T-helper 2 cell treated with Interferon-gamma antibody and Interleukin-4, amounts not matched to agents 5 μg/mL and 100 μg/mL, for 36 hours (primary cell): Measurements from ENCODE around the gene GMEB2.
"Not testable (repeated sequence)": the region's sequence is repeated elsewhere in the genome, so short reads cannot be mapped to it uniquely, and the experiment has no call there.

ENCODE experiments used
- DNase-seq: peaks from one replicate; pipeline ENCODE4 v3.0.0; 2021; ENCODE audit warnings: low spot score
- H3K27ac Mint-ChIP-seq: one replicate; pipeline ENCODE4 v1.8.0; 2021; ENCODE audit warnings: mild to moderate bottlenecking, mixed read lengths
- H3K27me3 Mint-ChIP-seq: one replicate; pipeline ENCODE4 v1.8.0; 2021; ENCODE audit warnings: low read depth, mixed read lengths
- H3K36me3 Mint-ChIP-seq: one replicate; pipeline ENCODE4 v1.8.0; 2021; ENCODE audit warnings: low read depth, mixed read lengths
- H3K4me1 Mint-ChIP-seq: one replicate; pipeline ENCODE4 v1.8.0; 2021; ENCODE audit warnings: low read depth, mixed read lengths
- H3K4me3 Mint-ChIP-seq: one replicate; pipeline ENCODE4 v1.8.0; 2022; ENCODE audit warnings: mild to moderate bottlenecking, moderate library complexity, mixed read lengths
- H3K9me3 Mint-ChIP-seq: one replicate; pipeline ENCODE4 v1.8.0; 2021; ENCODE audit warnings: mixed read lengths

The GMEB2 gene

DNA sequence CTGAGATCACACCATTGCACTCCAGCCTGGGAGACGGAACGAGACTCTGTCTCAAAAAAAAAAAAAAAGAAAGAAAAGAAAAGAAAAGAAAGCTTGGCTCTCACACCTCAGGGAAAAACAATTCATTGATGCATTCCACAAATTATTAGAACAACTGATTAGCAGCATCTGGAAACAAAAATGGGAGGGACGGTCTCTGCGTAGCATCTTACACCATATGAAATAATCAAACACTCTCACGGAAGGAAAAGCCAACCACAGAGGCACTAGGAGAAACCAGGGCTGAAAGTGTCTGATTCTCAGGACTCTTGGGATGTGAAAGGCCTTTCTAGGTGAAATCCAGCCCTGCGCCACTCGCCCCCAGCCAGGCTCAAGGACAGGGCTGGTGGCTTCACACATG, 50.6 kb downstream of the GMEB2 start:
- H3K36me3 Mint-ChIP-seq, result no peaks in the 10 kb centered on the region
- peaks cover 35% of the 10 kb centered on the region for H3K27me3 Mint-ChIP-seq
- no peak for DNase-seq
- H3K4me3 Mint-ChIP-seq, result no peak overlapping the region
- H3K4me1 Mint-ChIP-seq, result peaks cover 3% of the 10 kb centered on the region
- no peaks in the 10 kb centered on the region for H3K9me3 Mint-ChIP-seq
- no peak overlapping the region for H3K27ac Mint-ChIP-seq

DNA sequence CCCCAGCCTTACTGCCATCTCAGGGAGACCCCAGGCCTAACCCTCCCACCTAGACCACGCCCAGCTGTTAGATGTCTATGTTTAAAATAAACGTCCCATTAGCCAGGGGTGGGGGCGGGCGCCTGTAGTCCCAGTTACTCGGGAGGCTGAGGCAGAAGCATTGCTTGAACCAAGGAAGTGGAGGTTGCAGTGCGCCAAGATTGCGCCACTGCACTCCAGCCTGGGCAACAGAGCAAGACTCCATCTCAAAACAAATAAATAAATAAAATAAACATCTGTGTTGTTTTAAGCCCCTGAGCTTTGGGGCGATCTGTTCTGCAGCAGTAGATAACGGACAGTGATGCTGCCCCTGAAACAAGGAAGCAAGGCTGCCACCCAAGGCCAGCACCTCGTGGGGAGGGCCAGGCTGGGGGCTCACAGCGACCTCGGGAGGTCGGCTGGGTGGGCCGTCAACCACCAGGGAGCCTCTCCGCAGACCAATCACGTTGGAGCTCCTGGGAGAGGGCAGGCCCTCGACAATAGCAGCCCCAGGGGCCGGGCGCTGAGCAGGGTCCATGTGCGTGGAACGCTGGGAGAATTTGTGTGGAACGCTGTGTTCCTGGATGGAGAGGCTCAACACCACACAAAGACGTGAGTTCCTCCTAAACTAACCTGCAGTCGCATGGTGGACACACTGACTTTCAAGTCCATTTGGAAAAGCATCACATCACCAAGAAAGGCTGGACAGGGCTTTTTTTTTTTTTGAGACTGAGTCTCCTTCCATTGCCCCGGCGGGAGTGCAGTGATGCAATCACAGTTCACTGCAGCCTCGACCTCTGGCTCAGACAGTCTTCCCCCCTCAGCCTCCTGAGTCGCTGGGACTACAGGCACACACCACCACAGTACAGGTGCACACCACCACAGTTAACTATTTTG, 51.8 kb downstream of the GMEB2 start:
- Mint-ChIP-seq H3K4me1 (peaks cover 2% of the 10 kb centered on the region), H3K4me3 (peak overlapping the region; percentile 57), H3K27ac (no peak overlapping the region), H3K9me3 (no peaks in the 10 kb centered on the region), H3K36me3 (no peaks in the 10 kb centered on the region), H3K27me3 (peaks cover 30% of the 10 kb centered on the region)
- DNase-seq, result no peak

DNA sequence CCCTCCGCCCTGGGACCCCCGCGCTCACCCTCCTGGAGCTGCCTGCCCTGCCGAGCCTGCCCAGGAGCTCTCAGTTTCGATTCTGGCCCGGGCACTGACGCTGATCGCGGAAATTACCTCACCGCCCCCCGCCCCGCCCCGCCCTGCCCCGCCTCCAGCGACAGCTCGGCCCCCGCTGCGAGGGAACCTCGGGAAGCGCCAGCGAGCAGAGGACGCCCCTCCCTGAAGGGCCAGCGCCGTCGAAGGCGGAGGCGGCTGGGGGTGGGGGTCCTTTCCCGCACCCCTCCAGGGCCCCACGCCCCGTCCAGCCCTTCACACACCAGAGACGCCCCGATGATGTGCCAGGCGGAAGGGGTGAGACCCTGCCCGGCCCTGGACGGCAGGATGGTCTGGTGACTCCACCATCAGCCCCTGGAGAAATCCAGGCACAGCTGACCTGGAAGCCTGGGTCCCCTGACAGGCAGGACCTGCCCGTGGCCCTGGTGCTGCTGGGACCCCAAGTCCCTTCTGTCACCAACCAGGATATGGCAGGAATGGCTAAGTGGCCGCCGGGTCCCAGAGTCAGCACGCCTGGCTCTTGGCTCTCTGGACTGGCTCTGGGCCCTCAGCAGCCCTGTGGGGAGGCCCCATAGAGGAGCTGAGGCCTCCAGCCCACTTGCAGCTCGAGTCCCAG, 52.6 kb downstream of the GMEB2 start, which contains the start of gene HELZ2:
TSS of gene HELZ2 (minus strand) at position 84 of the 673 bp plus-strand sequence. CDS start 1,854 bp downstream, outside the sequence.
- Mint-ChIP-seq H3K4me1 (peaks cover 2% of the 10 kb centered on the region), H3K9me3 (no peaks in the 10 kb centered on the region), H3K27me3 (peaks cover 23% of the 10 kb centered on the region), H3K36me3 (no peaks in the 10 kb centered on the region), H3K4me3 (peak within 1 kb of the TSS; percentile 85), H3K27ac (peak within 1 kb of the TSS; percentile 84)
- peak; percentile 51 for DNase-seq

DNA sequence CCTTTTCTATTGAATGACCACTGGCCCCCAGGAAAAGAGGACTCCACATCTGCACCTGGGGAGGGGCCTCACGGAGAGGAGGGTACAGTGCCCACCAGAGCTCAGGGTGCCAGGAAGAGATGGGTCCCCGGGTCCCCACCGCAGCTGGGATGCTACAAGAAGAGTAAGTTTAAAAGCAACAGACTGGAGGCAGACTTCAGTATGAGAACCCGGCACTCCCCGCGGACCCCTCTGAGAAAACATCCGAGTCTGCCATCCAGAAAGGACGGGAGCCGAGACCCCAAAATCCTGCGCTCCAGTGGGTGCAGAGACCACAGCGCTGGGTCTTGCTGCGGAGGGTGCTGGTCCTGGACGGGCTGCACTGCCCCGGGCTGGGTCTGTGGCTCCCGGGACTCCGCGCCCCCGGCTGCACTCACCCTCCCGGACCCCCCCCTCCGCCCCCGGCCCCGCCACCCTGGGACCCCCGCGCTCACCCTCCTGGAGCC, 53.2 kb downstream of the GMEB2 start:
- H3K27ac Mint-ChIP-seq, result peak overlapping the region; percentile 84
- H3K4me3 Mint-ChIP-seq, result peak overlapping the region; percentile 85
- peaks cover 2% of the 10 kb centered on the region for H3K4me1 Mint-ChIP-seq
- peaks cover 24% of the 10 kb centered on the region for H3K27me3 Mint-ChIP-seq
- H3K36me3 Mint-ChIP-seq, result peaks cover 1% of the 10 kb centered on the region
- no peak for DNase-seq
- H3K9me3 Mint-ChIP-seq, result no peaks in the 10 kb centered on the region

DNA sequence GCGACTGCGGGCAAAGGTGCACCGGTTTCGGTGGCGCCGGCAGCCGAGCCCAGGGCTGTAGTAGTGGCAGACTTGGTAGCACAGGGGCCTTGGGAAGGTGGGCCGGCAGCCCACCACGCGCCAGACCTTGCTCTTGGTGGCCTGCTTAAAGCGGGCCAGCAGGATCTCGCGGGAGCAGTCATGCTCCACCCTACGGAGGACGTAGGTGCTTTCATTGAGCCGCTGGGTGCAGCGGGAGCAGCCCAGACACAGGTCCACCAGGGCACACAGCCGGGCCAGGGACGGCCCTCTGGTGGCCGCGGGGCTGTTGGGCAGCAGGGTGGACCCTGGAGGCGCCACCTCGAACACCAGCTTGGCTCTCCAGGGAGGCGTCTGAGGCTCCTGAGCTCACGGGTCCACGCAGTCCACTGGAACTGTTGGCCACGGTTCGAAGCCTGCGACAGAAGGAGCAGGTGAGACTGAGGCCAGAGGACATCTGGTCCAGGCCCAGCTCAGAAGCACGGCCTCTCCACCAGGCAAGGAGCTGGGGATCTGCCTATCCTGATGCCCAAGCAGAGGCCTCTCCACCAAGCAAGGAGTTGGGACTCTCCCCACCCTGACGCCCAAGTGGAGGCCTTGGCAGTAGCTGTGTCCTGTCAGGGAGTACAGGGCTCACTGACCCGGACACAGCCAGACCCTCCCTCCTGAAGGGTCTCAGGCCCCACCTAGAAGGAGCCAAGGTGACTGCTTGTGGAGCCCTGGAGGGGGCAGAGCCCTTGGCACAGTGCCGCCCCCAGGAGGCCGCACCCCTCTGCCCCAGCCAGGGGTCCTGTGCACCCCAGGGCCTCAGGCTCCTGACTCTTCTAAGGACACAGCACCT, 53.9 kb downstream of the GMEB2 start:
- peaks cover 1% of the 10 kb centered on the region for H3K36me3 Mint-ChIP-seq
- DNase-seq, result no peak
- H3K4me1 Mint-ChIP-seq, result peaks cover 5% of the 10 kb centered on the region
- H3K4me3 Mint-ChIP-seq, result peak overlapping the region; percentile 85
- peak overlapping the region; percentile 84 for H3K27ac Mint-ChIP-seq
- peaks cover 21% of the 10 kb centered on the region for H3K27me3 Mint-ChIP-seq
- H3K9me3 Mint-ChIP-seq, result no peaks in the 10 kb centered on the region

DNA sequence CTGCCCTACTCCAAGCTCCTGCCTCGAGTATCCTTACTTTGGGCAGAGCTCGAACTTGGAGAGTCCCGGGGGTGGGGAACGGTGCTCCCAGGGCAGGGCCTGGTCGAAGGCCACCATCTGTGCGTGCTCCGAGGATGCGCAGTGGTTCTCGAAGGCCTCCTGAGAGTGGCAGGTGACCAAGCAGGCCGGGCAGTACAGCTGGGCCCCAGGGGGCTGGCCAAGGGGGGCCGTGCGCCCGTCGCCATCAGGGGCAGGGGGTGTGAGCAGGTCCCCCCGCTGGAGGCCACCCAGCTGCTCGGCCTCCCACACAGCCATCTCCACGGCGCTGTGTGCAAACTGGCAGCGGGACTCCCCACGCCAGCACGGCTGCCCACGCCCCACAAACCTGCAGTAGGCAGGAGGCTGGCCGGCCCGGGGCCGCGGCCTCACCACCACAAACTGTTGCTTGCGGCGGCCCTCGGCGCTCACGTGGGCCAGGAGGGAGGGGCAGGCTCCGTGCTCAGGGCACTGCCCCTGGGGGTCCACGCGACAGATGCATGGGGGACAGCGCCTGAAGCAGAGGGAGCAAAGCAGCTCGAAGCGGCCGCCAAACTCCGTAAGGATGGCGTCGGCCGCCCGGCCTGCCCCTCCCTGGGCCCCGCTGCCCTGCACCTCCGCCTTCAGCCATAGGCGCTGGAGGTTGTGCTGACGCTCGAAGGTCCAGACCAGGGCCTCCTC, 54.7 kb downstream of the GMEB2 start:
- H3K36me3 Mint-ChIP-seq, result peaks cover 5% of the 10 kb centered on the region
- peaks cover 17% of the 10 kb centered on the region for H3K27me3 Mint-ChIP-seq
- H3K4me1 Mint-ChIP-seq, result peaks cover 11% of the 10 kb centered on the region
- H3K27ac Mint-ChIP-seq, result no peak overlapping the region
- H3K9me3 Mint-ChIP-seq, result no peaks in the 10 kb centered on the region
- H3K4me3 Mint-ChIP-seq, result no peak overlapping the region
- no peak for DNase-seq

DNA sequence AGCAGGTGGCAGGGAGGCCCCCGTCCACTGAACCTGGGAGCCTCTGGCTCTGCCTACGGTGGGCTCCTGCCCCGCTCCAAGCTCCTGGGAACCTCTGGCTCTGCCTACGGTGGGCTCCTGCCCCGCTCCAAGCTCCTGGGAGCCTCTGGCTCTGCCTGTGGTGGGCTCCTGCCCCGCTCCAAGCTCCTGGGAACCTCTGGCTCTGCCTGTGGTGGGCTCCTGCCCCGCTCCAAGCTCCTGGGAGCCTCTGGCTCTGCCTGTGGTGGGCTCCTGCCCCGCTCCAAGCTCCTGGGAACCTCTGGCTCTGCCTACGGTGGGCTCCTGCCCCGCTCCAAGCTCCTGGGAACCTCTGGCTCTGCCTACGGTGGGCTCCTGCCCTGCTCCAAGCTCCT, 55.8 kb downstream of the GMEB2 start:
- H3K27ac Mint-ChIP-seq, H3K4me1 Mint-ChIP-seq, H3K9me3 Mint-ChIP-seq, DNase-seq, H3K4me3 Mint-ChIP-seq, H3K36me3 Mint-ChIP-seq: not testable (repeated sequence)
- H3K27me3 Mint-ChIP-seq, result peaks cover 10% of the 10 kb centered on the region

DNA sequence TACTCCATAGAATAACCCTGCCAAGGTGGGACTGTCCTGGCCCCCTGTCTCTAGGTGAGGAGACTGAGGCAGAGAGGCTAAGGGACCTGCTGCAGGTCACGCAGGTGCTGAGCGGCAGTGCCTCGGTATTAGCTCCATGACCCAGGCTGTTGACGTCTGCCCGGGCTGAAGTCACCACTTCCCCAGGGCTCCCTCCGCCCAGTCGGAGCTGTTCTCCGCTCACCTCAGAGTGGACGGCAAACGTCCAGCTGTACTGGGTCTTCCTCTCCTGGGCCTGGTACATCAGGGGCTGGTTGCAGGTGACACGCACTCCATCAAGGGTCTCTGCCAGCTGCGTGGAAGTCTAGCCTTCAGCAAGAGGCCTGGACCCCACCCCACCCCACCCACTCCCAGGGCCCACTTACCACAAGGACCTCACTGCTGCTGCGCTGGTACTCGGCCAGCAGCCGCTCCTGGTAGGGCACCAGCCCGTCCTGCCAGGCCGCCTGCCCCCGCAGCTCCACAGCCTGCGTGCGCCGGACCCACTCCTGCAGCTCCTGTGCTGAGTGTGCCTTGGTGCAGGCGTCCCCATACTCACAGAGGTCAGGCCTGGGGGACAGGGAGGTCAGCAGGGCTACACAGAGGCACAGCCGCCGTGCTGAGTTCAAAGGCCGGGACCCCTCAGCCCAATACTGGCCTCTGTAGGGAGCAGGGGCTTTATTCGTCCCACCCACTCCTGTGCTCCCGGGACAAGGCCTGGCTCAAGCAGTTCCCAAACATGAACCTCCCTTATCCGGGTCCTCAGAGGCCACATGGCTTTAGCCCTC, 56.4 kb downstream of the GMEB2 start:
- Mint-ChIP-seq H3K4me3 (no peak overlapping the region), H3K4me1 (peaks cover 10% of the 10 kb centered on the region), H3K9me3 (no peaks in the 10 kb centered on the region), H3K27me3 (peaks cover 7% of the 10 kb centered on the region), H3K27ac (no peak overlapping the region), H3K36me3 (peaks cover 6% of the 10 kb centered on the region)
- DNase-seq, result no peak

DNA sequence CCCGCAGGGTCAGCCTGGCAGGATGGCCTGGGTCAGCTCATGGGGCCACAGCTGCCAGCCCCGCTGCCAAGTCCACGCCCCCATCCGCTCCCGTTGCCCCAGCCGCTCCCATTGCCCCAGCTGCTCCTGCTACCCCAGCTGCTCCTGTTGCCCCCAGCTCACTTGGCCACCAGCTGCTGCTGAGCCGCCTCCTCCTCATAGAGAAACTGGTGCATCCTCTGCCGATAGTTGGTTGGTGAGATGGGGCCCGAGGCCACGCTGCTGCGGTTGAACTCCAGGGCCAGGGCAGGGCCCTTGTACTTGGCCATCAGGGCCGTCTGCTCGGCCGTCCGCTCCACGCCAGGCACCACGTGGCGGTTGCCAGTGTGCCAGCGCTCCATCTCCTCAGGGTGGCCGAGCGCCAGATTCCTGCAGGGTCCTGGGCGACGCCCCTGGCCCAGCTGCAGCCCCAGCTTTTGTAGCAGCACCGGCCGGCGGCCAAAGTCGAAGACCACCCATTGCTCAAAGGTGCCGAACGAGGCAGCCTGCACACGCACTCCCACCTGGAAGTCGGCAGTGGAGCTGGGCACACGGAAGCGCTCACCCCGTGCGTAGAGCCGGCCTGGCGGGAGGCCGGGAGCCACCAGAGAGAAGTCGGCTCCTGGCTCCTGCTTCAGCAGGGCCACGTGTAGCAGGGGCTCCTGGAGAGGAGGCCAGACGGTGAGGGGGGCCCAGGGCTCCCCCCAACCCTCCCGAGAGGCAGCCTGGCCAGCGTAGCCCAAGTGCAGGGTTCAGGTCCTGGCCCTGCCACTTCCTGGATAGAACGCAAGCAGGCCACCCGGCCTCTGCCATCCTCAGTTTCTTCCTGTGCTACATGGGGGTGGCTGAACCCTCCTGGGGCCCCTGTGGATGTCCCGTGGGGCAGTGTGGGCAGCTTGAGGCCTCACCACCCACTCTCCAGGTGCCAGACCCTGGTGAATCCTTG, 57.6 kb downstream of the GMEB2 start:
- no peak overlapping the region for H3K27ac Mint-ChIP-seq

DNA sequence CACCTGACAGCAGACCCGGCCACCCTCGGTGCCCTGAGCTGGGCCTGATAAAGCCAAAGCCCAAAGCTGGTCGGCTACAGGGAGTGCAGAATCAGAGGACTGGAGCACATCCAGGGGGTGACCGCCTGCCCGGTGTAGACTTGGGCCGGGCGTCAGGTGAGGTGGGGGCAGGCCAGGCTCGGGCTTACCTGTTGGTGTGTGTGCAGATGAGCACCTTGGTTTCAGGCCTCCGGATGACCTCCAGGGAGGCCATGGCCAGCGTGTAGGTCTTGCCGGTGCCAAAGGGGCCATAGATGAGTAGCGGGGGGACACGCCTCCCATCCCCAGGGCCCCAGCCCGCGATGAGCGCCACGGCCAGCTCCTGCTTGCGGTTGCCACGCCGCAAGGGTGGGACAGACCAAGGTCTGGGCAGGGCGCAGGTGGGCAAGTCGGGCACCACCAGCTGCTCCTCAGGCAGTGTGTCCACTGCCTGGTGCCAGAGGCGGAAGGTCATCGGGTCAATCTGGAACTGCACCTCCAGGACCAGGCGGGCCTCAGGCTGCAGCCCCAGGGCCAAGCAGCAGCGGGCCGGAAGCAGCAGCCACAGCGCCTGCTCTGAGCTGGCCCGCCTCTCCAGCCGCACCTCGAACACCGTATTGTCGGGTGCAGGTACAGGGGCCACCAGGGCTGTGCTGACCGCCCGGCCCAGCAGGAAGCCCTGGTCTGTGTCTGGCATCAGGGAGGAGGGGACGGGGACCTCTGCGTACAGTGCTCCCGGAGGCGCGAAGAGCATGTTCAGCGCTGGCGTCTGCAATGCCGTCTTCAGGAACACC, 58.5 kb downstream of the GMEB2 start:
- DNase-seq, result no peak
- H3K27me3 Mint-ChIP-seq, result peaks cover 4% of the 10 kb centered on the region

More for the DNA sequence above, 57.6 kb downstream of the GMEB2 start:
- peaks cover 4% of the 10 kb centered on the region for H3K27me3 Mint-ChIP-seq
- H3K4me3 Mint-ChIP-seq, result peak overlapping the region; percentile 32
- DNase-seq, result no peak
- H3K36me3 Mint-ChIP-seq, result peaks cover 6% of the 10 kb centered on the region
- peaks cover 10% of the 10 kb centered on the region for H3K4me1 Mint-ChIP-seq
- no peaks in the 10 kb centered on the region for H3K9me3 Mint-ChIP-seq

More for the DNA sequence above, 58.5 kb downstream of the GMEB2 start:
- Mint-ChIP-seq H3K4me1 (peaks cover 10% of the 10 kb centered on the region), H3K4me3 (peak overlapping the region; percentile 77), H3K9me3 (no peaks in the 10 kb centered on the region), H3K27ac (no peak overlapping the region), H3K36me3 (peaks cover 6% of the 10 kb centered on the region)
